SK-N-SH treated with all-trans-retinoic acid at 6 μM for 48 hours (cell line): ENCODE measurements around the gene TMEM164.

Source experiments
- RARB ChIP-seq: fragments of 250-450 bp; sonication (Bioruptor Pico); IDR thresholded peaks from 2 replicates; pipeline ENCODE4 v1.8.0; 2021; ENCODE audit warnings: mild to moderate bottlenecking, moderate library complexity
- ZNF70 ChIP-seq: fragments of 450-650 bp; formaldehyde crosslinking; IDR thresholded peaks from 2 replicates; pipeline ENCODE4 v1.5.0; 2020; ENCODE audit warnings: mild to moderate bottlenecking, moderate library complexity

DNA sequence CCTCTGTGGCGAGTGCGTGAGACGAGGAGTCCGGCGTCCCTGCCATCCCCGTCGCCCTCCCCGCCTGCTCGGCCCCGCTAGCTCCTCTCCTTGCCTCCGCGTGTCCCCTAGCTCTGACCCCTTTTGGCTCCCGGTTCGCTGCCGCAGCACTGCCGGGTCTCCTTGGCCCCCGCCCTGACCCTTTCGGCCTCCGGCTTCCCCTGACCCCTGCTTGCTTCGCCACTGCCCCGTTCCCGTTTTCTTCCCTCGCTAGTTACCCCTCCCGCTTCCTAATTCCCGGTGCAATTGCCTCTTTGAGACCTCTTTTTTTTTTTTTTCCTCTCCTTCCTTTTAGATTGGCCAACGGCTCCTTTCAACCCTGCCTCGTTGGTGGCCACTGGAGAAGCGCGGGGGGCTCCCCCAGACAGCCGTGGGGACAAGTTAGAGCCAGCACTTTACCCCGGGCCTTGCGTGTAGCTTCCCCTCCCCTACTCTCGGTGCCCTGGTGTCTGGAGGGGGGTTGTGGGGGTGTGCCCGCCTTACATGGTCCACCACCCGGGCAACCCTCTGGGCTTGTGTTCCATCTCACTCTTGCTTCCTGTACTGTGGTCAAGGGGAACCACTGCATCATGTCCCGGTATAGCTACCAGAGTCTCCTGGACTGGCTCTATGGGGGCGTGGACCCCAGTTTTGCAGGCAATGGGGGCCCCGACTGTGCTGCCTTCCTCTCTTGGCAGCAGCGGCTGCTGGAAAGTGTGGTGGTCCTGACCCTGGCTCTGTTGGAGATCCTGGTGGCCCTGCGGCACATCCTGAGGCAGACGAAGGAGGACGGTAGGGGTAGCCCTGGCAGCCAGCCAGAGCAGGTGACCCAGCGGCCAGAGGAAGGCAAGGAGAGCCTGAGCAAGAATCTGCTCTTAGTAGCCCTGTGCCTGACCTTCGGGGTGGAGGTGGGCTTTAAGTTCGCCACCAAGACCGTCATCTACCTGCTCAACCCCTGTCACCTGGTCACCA is 548 bp downstream of the TMEM164 start:
- no peak for TF ChIP-seq RARB (CRISPR knock-in tag)
- no peak for TF ChIP-seq ZNF70 (CRISPR knock-in tag)
